ENCODE data around the gene SLC29A1. TPM values are rescaled to one million over a fixed set of nuclear protein-coding genes. Genes with fewer than 3 reads are reported as not detected.

Gene SLC29A1
- total and polyA plus RNA-seq, 8 donors: 22.4 to 48.2 (median 28.5) TPM

GRCh38 chr6:44186635-44187025 lies 36.8 kb upstream of the SLC29A1 start:
- Histone ChIP-seq H3K9me3 (no peaks in the 10 kb centered on the region), H3K27ac (no peak overlapping the region)
- no peak for ATAC-seq

GRCh38 chr6:44188819-44189218 lies 34.6 kb upstream of the SLC29A1 start:
- no peak for TF ChIP-seq CTCF (IDR thresholded peaks at IDR 0.05)
- ATAC-seq: no peak
- intact Hi-C loops (cut with DNase I): no loop called here

More at GRCh38 chr6:44186635-44187025, 36.8 kb upstream of the SLC29A1 start:
- no peak for TF ChIP-seq CTCF (IDR thresholded peaks at IDR 0.05)
- H3K4me1 ChIP-seq: no peaks in the 10 kb centered on the region
- no peaks in the 10 kb centered on the region for H3K27me3 ChIP-seq
- no peak for DNase-seq
- no peak overlapping the region for H3K4me3 ChIP-seq
- no peaks in the 10 kb centered on the region for H3K36me3 ChIP-seq
- intact Hi-C loops (cut with DNase I): no loop called here

GRCh38 chr6:44189257-44189656 lies 34.1 kb upstream of the SLC29A1 start:
- Histone ChIP-seq H3K9me3 (no peaks in the 10 kb centered on the region), H3K27ac (no peak overlapping the region), H3K4me1 (peaks cover 0 to 5% of the 10 kb centered on the region in 2 donors), H3K36me3 (no peaks in the 10 kb centered on the region), H3K27me3 (no peaks in the 10 kb centered on the region), H3K4me3 (no peak overlapping the region)
- ATAC-seq (no peak), DNase-seq (no peak)
- intact Hi-C loops (cut with DNase I): no loop called here
- no peak for TF ChIP-seq CTCF (IDR thresholded peaks at IDR 0.05)

More at GRCh38 chr6:44188819-44189218, 34.6 kb upstream of the SLC29A1 start:
- Histone ChIP-seq H3K27ac (no peak overlapping the region), H3K36me3 (no peaks in the 10 kb centered on the region), H3K9me3 (no peaks in the 10 kb centered on the region), H3K4me1 (peaks cover 0 to 5% of the 10 kb centered on the region in 2 donors), H3K4me3 (no peak overlapping the region), H3K27me3 (no peaks in the 10 kb centered on the region)
- no peak for DNase-seq

GRCh38 chr6:44190715-44191114 lies 32.7 kb upstream of the SLC29A1 start:
- H3K4me3 ChIP-seq: no peak overlapping the region
- no peaks in the 10 kb centered on the region for H3K27me3 ChIP-seq
- TF ChIP-seq CTCF (IDR thresholded peaks at IDR 0.05): no peak
- H3K9me3 ChIP-seq: no peaks in the 10 kb centered on the region
- no peak overlapping the region for H3K27ac ChIP-seq
- peaks cover 0 to 5% of the 10 kb centered on the region in 2 donors for H3K4me1 ChIP-seq
- H3K36me3 ChIP-seq: no peaks in the 10 kb centered on the region
- no peak for ATAC-seq
- intact Hi-C loops (cut with DNase I): no loop called here
- no peak for DNase-seq

GRCh38 chr6:44192428-44193041 lies 30.9 kb upstream of the SLC29A1 start:
- Histone ChIP-seq H3K4me3 (peak overlapping the region in 1 of 2 donors; percentile 14), H3K4me1 (peaks cover 0 to 5% of the 10 kb centered on the region in 2 donors), H3K27ac (no peak overlapping the region), H3K9me3 (no peaks in the 10 kb centered on the region), H3K27me3 (no peaks in the 10 kb centered on the region), H3K36me3 (no peaks in the 10 kb centered on the region)
- intact Hi-C loops (cut with DNase I): no loop called here
- DNase-seq (peak in 1 of 4 donors; percentile 14), ATAC-seq (peak; percentile 94)
- no peak for TF ChIP-seq CTCF (IDR thresholded peaks at IDR 0.05)
